HG03571 (cell line): ENCODE data around the gene ADSS1.

Experiments
- ATAC-seq: cut with Tn5 transposase; IDR thresholded peaks from one replicate; pipeline ENCODE4 v1.9.1; 2021; ENCODE audit not compliant: unreplicated experiment

The ADSS1 gene

DNA sequence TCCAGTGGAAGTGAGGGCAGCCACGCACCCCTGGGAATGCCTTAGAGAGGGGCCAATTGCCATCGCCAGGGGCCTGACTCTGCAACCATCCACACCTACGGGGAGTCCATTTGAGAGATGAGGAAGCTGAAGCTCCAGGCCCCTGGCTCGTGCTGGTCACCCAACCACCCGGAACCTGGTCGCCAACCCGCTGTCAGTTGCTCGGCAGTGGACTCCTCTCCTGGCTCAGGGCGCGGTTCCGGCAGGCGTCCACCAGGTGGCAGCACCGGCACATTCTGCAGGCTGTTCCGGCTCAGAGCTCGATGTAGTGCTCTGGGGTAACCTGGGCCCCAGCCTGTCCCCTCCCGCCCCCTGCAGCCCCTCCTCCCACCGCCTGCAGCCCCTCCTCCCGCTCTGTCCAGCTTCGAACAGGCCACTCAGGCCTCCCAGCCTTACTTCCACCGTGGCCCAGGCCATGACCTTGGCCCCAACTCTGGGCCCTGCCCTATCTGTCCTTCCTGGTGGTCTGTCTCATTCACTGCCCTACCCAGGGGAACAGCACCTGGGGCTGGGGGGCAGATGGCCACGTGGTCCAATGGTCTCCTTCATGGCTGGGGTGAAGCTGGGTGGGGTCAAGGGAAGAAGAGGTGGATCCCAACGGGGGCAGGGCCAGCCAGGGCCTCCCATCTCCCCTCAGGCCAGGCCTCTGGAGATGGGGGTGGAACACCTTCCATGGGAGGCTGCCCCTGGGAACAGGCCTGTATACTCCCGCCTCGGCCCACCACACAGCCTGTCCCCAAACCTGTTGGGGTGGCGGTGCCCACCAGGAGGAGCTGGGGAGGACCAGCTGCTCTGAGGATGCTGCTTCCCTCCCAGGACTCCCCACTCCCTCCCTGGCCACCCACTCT, 44.7 kb downstream of the ADSS1 start:
- peak; percentile 69 for ATAC-seq

DNA sequence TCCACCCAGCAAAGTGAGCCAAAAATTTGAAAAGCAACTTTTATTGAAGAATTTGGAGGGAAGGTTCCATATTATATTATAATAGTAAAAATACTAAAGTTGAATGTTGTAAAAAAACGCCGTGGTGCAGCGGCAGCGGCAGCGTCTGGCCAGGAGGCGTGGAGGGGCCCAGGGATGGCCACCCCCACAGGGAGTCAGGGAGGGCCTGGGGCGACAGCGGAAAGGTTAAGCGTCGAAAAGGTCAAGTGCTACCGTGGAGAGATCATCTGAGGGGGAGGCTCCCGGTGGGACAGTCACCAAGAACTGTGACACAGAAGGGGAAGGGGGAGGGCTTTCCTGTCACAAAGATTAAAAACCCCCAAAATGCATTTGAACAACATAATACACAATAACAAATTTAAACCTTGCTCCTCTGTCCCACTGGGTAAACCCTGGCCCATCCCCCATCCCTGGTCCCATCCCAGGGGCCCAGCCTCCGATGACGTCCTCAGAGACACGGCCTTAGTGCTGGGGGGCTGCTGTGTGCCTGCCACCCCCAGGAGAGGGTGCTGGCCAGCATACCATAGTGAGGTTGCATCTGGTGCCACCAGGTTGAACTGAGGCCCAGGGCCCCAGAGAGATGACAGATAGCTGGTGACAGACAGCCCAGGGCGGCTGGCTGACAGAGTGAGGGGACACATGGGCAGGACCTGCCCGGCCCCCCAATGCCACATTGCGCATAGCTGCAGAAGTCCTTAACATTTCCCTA, 45.5 kb downstream of the ADSS1 start:
- no peak for ATAC-seq

DNA sequence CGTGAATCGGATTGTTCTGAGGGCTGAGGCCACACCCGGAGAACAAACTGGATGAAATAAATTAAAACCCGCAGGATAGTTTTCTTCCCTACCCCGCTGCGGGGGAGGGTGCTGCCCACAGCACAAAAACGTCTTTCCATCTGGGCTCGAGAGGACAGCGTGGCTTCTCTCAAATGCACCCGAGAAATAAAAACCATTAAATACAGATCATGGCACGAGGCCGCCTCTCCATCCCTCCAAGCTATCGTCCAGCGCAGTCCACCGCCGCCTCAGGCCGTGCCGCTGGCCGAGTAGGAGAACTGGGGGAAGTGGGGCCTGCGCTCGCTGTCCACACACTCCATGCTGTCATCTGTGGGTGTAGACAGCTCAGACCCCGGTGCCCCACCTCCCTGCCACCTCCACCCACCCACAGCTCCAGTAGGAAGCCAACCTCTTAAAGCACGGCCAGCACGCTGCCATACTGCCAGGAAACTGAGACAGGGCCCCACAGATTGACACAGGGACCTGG, 46.1 kb downstream of the ADSS1 start:
- no peak for ATAC-seq

DNA sequence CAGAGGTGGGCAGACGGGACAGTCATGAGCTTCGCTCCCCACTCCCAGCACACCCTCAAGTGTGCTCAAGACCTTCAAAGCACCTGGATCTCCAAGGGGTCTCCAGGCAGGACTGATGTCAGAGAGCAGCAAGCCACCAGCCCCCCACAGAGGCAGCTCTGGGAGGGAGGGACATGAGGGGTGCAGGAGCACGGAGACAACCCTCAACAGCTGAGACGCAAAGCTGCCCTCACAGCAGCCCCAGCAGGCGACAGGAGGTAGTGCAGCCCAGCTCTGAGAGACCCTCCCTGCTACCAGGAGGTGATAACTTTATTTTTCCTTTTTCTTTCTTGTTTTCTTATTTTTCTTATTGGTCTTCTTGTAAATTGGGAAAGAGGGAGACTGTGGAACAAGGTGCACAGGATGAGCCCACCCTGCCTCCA, 46.8 kb downstream of the ADSS1 start:
- ATAC-seq = no peak

DNA sequence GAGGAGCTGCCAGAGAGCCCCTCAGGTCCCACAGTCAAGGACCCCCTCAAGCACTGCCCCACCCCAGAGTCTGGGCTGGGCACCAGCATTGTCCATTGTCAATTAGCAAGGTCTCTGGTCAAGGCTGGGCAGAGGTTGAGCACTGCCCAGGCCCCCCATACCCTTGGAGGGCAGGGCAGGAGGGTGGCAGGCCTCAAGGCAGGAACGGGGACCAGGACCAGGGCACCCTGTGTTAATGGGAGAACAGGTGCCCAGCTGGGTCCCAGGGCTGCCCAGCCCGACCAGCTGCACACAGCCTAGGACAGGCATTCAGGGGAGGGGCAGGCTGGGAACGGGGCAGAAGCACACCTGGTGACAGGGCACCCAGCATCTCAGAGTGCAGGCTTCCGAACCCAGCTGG, 47.3 kb downstream of the ADSS1 start:
- no peak for ATAC-seq

DNA sequence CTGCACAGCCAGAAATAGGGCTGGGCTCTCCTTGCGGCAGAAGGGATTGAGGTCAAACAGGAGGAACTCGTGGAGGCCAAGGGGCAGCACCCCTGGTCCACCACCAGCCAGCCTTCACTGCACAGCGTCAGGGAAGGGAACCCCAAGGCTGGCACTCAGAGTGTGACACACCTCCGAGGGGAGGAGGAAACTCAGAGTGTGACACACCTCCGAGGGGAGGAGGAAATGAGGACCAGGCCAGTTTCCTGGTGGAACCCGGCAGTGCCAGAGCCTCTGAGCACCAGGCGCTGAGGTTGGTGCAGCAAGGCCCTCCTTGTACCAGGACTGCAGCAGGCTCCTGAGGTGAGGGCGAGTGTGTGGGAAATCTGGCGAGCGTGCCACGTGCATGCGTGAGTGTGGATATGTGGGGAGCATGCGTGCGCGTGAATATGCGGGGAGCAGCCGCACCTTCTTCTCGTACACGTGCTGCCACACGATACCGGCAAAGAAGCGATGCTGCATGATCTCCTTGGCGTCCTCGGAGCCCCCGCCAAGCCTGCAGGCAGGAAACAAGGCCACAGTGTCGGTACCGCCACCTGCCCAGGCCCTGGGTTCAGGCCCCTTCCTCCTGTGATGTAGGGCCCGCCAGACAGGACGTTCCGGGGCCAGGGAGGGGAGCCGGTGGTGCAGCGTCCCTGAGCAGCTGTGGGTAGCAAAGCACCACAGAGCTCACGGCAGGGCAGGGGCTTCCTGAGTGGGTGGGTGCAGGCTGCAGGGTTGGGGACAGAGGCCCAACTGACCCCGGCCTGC, 48.1 kb downstream of the ADSS1 start:
- ATAC-seq = no peak

DNA sequence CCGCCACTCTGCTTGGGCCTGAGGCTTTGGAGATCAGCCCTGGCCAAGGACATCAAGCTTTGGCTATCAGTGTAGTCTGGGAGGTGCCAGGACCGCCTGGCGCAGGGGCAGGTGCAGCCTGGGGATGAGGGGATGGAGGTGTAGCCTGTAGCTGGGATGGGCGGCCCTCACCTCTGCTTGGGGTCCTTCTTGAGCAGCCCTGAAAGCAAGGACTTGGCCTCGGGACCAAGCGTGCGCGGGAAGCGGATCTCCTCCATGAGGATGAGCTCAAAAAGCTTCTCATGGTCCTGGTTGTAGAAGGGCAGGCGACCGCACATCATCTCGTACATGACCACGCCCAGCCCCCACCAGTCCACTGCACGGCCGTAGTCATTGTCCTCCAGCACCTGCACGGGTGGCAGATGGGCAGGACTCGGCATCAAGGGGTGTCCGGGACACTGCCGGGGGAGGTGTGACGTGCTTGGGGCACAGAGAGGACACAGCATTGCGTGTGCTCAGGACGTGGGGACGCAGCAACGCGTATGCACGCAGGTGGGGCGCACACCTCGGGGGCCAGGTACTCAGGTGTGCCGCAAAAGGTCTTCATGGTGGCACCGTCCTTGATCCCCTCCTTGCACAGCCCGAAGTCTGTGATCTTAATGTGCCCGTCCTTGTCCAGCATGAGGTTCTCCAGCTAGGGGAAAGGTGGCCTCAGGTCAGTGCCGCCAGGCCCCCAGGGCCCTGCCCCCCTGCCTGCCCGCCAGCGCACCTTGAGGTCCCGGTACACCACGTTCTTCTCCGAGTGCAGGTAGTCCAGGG, 48.9 kb downstream of the ADSS1 start:
- no peak for ATAC-seq

DNA sequence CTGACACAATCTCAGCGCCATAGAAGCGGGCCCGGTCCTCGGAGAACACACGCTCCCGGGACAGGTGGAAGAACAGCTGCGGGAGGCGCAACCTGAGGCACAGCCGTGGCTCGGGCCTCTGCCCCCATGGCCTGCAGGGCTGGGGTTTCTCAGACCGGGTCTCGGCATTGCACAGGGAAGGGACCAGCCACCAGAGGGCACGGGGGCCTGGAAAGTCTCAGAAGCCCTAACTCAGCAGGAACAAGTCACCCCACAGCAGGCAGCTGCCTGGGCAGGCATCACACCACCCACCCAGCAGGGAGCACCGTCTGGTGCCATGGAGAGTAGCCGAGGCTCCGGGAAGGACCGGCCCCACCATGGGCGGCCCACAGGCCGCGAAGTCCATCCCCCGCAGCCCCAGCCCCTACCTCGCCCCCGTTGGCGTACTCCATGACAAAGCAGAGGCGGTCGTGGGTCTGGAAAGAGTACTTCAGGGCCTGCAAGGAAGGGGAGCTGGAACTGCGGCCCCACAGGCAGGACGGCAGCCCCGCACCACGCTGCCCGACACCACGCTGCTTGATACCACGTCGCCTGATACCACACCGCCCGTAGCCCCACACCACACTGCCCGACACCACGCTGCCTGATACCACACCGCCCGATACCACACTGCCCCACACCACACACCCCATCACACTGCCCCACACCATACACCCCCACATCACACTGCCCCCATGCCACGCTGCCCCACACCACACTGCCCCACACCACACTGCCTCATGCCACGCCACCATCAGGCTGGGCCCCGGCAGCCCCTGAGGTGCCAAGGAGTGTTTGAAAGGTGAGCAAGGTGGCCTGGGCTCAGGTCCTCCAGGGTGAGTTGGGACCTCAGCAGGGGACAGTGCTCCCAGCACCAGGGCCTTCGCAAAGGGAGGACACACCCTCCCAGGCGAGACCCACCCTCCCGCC, 49.8 kb downstream of the ADSS1 start:
- no peak for ATAC-seq

DNA sequence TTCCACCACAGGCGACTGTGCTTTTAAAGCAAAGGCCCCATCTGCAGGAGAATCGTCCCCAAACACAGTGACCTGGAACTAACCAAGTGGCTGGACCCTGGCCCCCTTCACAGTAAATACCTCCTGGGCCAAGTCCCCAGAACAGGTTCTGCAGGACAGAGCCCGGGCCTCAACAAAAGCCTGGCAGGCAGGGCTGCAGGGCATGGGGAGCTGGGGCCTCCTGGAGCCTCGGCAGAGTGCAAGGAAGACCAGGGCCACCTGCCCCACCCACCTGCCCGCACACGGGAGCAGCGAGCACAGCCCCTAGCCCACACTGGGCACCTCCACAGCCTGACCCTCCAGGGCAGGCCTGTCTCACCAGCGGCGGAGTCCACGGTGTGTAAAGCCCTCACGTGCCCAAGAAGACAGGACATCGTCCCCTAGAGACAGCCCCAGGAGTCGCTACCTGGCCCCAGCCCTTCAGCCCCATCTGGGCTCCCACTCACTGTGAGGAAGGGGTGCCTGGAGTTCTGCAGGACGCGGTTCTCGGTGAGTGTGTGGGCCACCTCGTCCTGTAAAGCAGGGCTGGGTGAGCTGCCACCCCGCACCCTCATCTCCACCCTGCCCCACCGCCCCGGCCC, 50.5 kb downstream of the ADSS1 start:
- ATAC-seq = no peak

DNA sequence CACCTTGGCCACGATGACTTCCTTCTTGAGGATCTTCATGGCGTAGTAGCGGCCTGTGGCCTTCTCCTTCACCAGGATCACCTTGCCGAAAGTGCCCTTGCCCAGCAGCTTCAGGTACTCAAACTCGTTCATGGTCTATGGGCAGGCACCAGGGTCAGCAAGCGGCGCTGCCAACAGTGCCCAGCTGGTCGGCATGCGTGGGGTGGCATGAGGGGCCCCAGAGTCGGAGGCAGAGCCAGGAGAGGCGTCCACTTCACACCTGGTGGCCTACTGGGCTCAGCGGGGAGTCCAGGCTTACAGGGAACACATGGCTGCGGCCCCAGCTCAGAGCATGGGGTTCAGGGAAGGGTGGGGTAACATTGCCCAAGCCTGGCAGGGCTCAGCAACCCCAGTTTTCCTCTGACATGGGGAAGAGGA, 51.1 kb downstream of the ADSS1 start:
- ATAC-seq = no peak

DNA sequence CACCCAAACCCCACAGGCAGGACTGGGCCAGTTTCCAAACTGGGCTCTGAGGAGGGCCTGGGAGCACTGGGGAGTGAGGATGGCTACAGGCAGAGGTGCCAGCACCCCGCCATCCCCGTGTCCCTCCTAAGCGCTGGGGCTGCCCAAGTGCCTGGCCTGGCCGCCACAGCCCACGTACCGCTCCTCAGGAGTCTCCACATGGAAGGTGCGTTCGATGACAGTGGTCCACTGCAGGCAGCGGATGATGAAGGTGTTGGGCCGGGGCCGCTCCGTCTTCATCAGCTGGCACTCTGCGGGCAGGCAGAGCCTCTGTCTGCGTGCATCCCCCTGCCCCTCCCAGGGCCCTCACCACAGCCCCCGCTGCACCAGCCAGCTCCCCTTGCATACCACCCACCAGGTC, 52.5 kb downstream of the ADSS1 start:
- no peak for ATAC-seq

DNA sequence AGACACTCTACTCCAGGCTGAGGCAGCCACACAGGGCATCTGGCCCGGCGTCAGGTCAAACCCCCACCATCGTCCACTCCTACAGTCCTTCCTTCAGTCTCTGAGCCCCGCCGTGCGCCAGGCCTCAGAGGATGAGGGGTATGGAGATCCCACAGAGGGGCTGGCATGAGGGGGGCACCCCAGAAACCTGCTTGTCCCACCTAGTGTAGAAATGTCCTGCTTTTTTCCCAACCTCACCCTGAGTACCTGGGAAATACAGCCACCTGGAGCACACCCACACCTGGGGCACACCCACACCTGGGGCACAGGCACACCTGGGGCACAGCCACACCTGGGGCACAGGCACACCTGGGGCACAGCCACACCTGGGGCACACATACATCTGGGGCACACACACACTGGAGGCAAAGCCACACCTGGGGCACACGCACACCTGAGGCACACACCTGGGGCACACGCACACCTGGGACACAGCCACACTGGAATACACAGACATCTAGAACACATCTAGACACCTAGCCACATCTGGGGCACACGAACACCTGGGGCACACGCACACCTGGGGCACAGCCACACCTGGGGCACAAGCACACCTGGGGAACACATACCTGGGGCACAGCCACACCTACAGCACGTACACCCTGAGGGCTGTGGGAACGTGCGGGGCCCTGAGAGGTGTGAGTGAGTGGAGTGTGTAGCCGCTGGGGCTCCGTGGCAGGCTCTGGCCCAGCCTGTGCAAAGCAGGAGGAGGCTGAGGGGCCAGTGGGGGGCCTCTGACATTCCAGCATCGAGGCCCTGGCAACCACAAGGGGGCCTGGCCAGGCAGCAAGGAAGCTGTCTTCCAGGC, 53.2 kb downstream of the ADSS1 start:
- no peak for ATAC-seq

DNA sequence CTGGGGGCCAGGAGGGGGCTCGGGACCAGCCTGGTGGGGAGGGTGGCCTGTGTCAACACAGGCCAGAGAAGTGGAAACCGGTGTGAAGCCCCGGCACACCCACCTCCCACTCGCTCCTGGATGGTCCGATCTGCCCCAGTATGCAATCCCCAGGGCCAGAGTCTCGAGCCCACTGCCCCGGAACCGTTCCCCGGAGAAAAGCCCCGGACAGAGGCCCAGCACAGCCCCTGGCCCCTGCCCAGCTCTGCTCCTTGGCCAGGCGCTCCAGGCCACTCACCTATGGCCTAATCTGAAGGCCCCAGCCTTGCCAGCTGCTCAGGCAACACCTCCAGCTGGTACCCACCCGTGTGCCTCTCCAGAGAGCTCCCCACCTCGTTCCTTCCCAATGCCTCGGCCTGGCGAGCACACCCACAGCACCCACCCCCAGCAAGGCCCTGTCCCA, 53.8 kb downstream of the ADSS1 start:
- no peak for ATAC-seq

DNA sequence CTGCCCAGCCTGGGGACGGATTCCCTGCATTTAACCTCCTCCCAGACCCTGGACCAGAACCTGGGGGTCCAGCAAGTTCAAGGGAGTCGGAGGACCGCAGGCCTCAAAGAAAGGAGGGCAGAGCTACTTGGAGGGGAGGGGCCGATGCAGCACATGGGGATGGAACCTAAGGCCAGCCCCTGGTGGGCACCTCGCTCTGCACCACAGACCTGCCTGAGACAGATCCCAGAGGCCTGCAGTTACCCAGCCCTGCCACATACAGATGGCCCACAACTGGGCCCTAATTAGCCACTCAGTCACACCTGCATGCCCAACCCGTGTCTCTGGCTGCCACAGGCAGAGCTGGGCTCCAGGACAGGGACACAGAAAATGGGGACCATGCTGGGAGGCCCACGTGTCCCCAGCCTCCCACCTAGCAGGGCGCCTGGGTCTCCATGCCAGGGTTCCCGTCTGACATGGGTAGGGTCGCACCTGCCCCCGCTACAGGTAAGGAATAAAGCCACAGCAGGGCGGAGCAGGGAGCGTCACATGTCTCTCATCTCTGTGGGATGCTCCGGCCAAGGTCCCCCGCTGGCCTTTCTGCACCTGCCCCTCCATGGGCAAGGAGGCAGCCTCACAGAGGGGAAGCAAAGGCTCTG, 54.8 kb downstream of the ADSS1 start:
- no peak for ATAC-seq

DNA sequence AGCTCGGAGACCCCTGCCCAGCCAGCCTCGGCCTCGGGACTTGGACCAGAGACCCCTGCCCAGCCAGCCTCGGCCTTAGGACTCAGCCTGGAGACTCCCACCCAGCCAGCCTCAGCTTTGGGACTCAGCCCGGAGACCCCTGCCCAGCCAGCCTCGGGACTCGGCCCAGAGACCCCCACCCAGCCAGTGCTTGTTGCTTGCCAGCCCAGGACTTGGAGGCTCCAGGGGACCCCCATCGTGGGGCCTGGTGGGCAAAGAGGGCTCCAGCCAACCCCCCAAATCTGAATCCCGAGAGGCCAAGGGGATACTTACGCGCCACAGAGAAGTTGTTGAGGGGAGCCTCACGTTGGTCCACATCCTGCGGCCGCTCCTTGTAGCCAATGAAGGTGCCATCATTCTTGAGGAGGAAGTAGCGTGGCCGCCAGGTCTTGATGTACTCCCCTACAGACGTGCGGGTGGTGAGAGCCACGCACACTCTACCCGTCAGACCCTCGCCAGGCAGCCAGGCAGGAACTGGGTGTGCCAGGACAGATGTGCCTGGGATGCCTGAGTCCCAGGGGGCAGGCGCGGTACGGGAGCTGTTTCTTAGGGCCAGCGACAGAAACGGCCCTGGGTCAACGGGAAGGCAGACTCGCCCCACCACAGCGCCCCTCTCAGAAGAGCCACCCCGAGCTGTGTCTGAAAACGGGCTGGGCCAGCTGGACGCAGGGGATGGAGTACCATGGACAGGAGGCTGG, 55.9 kb downstream of the ADSS1 start:
- no peak for ATAC-seq

DNA sequence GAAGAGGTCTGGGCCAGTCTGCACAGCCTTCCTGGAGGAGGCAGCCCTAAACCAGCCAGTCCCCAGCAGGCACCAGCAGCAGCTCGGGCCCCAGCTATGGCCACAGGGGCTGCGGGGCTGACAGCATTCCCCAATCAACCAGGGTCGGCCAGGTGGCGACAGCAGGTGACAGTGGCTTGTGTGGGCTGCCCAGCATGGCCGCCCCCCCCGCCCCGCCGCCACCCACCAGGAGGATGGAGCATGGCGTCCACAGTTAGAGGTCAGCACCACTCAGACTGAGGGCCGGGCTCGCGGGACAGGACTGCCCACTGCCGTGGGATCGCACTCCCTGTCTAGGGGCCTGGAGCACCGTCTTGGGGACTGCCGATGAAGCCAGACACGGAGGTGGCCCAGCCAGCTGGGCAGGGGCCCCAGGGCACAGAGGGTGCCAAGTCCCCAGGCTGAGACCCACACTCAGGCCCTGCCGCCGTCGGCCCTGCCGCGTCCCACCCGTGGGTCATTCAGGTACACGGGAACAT, 56.5 kb downstream of the ADSS1 start:
- ATAC-seq = no peak
